Endothelial cell of umbilical vein (primary cell): ENCODE data around the gene RAG1.

ENCODE experiments used
- EZH2 ChIP-seq: IDR thresholded peaks from 2 replicates; pipeline ENCODE4 v1.6.1; 2012; ENCODE audit warnings: borderline replicate concordance, low read depth, mild to moderate bottlenecking, moderate library complexity, low read length, inconsistent platforms; ENCODE audit not compliant: severe bottlenecking
- GATA2 ChIP-seq: IDR thresholded peaks from 2 replicates; pipeline ENCODE4 v1.7.0; 2011; ENCODE audit warnings: low read depth, mild to moderate bottlenecking, moderate library complexity, mixed read lengths, low read length; ENCODE audit not compliant: insufficient read length, insufficient read depth
- JUN ChIP-seq: IDR thresholded peaks from 2 replicates; pipeline ENCODE4 v1.6.1; 2011; ENCODE audit warnings: borderline replicate concordance, low read depth; ENCODE audit not compliant: insufficient read length, insufficient read depth
- POLR2A ChIP-seq: IDR thresholded peaks from 2 replicates; pipeline ENCODE4 v1.6.1; 2012; ENCODE audit warnings: low read depth, mild to moderate bottlenecking, control low read depth, low read length
- POLR2AphosphoS5 ChIP-seq: IDR thresholded peaks from 2 replicates; pipeline ENCODE4 v1.6.1; 2012; ENCODE audit warnings: low read depth, mild to moderate bottlenecking, control low read depth, low read length, moderate library complexity; ENCODE audit not compliant: insufficient read depth
- TF ChIP-seq, protein P1 (sequence below), 2 donors: IDR thresholded peaks; 1 replicate in 1 of 2; 2 replicates in 1 of 2; pipeline ENCODE4 v1.5.1; 2011; ENCODE audit warnings: low read length in 2 of 2, mild to moderate bottlenecking in 2 of 2, moderate library complexity in 2 of 2, control low read depth in 1 of 2, inconsistent platforms in 1 of 2, low read depth in 1 of 2; ENCODE audit not compliant: insufficient read depth in 1 of 2; ENCODE audit errors: extremely low read depth in 1 of 2

GRCh38 chr11:36566407-36567053, 1.3 kb upstream of the RAG1 start:
- TF ChIP-seq, protein P1, sequence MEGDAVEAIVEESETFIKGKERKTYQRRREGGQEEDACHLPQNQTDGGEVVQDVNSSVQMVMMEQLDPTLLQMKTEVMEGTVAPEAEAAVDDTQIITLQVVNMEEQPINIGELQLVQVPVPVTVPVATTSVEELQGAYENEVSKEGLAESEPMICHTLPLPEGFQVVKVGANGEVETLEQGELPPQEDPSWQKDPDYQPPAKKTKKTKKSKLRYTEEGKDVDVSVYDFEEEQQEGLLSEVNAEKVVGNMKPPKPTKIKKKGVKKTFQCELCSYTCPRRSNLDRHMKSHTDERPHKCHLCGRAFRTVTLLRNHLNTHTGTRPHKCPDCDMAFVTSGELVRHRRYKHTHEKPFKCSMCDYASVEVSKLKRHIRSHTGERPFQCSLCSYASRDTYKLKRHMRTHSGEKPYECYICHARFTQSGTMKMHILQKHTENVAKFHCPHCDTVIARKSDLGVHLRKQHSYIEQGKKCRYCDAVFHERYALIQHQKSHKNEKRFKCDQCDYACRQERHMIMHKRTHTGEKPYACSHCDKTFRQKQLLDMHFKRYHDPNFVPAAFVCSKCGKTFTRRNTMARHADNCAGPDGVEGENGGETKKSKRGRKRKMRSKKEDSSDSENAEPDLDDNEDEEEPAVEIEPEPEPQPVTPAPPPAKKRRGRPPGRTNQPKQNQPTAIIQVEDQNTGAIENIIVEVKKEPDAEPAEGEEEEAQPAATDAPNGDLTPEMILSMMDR (IDR thresholded peaks at IDR 0.05; ENCODE audit: extremely low read depth in 1 of 2, insufficient read depth in 1 of 2, low read depth in 1 of 2, low read length in 2 of 2), result no peak
- TF ChIP-seq POLR2AphosphoS5 (no peak), POLR2A (no peak), GATA2 (no peak), EZH2 (no peak), JUN (no peak)
